Activated CD4-positive, alpha-beta memory T cell treated with anti-CD3 and anti-CD28 coated beads, Interleukin-2, amount 10 ng/mL, durations not matched to agents 7 days and 5 days (primary cell): ENCODE data around the gene PCNP. TPM values are rescaled to one million over a fixed set of nuclear protein-coding genes. Genes with fewer than 3 reads are reported as not detected.
"Not testable (repeated sequence)": the region's sequence is repeated elsewhere in the genome, so short reads cannot be mapped to it uniquely, and the experiment has no call there.

Experiments used
- CTCF ChIA-PET: fragments of 350-600 bp; sonication (Branson Sonifier 250); formaldehyde crosslinking; loops from one replicate; lab custom pipeline; 2021; ENCODE audit warnings: antibody characterized with exemption, inconsistent platforms; lab: Charles Lee
- POLR2A ChIA-PET: fragments of 350-600 bp; sonication (Branson Sonifier 250); formaldehyde crosslinking; loops from one replicate; lab custom pipeline; 2021; ENCODE audit warnings: antibody characterized with exemption; lab: Charles Lee
- DNase-seq: peaks from one replicate; pipeline ENCODE4 v3.0.0-alpha.2; 2020
- H3K27ac Mint-ChIP-seq: one replicate; pipeline ENCODE4 v1.8.0; 2021; ENCODE audit warnings: mild to moderate bottlenecking, mixed read lengths
- H3K27me3 Mint-ChIP-seq: one replicate; pipeline ENCODE4 v1.8.0; 2021; ENCODE audit warnings: mixed read lengths
- H3K36me3 Mint-ChIP-seq: one replicate; pipeline ENCODE4 v1.8.0; 2021; ENCODE audit warnings: low read depth, mixed read lengths
- H3K4me1 Mint-ChIP-seq: one replicate; pipeline ENCODE4 v1.8.0; 2021; ENCODE audit warnings: mixed read lengths
- H3K4me3 Mint-ChIP-seq: one replicate; pipeline ENCODE4 v1.8.0; 2021; ENCODE audit warnings: mild to moderate bottlenecking, mixed read lengths
- H3K9me3 Mint-ChIP-seq: one replicate; pipeline ENCODE4 v1.8.0; 2021; ENCODE audit warnings: mixed read lengths
- total RNA-seq, 2 experiments: library from RNA; stranded (reverse); gene quantifications; one replicate each; pipeline ENCODE4 v1.2.3, GENCODE V29; 2021

The PCNP gene
- total RNA-seq, 2 experiments from 2014 or later: 163 to 172 TPM

DNA sequence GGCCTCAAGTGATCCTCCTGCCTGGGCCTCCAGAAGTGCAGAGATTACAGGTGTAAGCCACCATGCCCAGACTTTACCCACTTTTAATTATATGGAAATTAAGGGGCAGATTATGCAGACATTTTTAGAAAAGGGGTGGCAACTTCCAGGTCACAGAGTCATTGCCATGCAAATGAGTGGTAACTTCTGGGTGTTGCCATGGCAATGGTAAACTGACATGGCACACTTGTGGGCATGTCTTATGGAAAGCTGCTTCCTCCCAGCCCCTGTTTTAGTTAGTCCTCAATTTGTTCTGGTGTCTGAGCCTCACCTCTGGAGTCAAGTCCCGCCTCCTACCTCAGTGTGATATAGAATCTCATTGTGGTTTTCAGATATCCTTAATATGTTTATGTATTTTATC, 49.7 kb downstream of the PCNP start:
- peaks cover 3% of the 10 kb centered on the region for H3K9me3 Mint-ChIP-seq
- CTCF ChIA-PET: no interaction called here

DNA sequence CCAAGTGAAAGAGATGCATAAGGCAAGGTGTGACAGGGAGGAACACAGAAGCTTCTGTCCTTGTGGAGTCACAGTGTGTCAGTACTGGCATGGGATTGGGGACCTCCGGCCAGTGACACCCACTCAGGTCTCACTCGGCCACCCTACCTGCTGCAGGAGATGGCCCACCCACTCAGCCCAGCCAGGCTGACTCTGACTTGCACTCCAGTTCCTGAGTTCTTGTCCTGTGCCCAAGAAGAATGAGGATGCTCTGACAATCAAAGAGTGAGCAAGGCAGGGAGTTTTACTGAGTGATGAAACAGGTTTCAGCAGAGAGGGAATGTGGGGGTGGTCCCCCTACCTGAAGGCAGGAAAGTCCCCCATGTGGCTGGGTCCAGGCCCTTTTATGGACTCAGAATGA, 50.9 kb downstream of the PCNP start:
- no peak overlapping the region for H3K4me3 Mint-ChIP-seq
- DNase-seq: no peak
- no peak overlapping the region for H3K27ac Mint-ChIP-seq
- H3K36me3 Mint-ChIP-seq: no peaks in the 10 kb centered on the region
- no peaks in the 10 kb centered on the region for H3K4me1 Mint-ChIP-seq
- H3K9me3 Mint-ChIP-seq: peaks cover 3% of the 10 kb centered on the region
- no peaks in the 10 kb centered on the region for H3K27me3 Mint-ChIP-seq
- ChIA-PET POLR2A (no interaction called here), CTCF (no interaction called here)

More for the DNA sequence above, 49.7 kb downstream of the PCNP start:
- Mint-ChIP-seq H3K4me1 (no peaks in the 10 kb centered on the region), H3K27ac (no peak overlapping the region), H3K36me3 (no peaks in the 10 kb centered on the region), H3K27me3 (no peaks in the 10 kb centered on the region), H3K4me3 (no peak overlapping the region)
- no peak for DNase-seq
- POLR2A ChIA-PET: no interaction called here

DNA sequence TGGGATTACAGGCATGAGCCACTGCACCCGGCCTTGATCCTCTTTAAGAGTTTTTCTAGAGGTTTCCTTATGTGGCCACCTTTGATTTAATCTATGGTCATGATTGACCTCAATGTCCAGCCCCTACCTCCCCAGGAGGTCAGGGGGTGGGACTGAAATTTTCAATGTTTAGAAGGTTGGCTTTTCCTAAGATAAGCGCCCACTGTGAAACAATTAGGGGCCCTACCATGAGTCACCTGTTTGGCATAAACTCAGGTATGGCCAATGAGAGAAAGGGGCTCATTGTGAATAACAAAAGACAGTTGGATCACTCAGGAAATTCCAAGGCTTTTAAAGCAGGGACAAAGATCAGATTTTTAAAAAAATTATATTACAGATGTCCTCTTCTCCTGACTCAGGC, 51.9 kb downstream of the PCNP start:
- Mint-ChIP-seq H3K36me3 (no peaks in the 10 kb centered on the region), H3K27me3 (no peaks in the 10 kb centered on the region), H3K27ac (no peak overlapping the region), H3K9me3 (peaks cover 3% of the 10 kb centered on the region), H3K4me3 (no peak overlapping the region), H3K4me1 (no peaks in the 10 kb centered on the region)
- ChIA-PET CTCF (no interaction called here), POLR2A (no interaction called here)
- DNase-seq: no peak

DNA sequence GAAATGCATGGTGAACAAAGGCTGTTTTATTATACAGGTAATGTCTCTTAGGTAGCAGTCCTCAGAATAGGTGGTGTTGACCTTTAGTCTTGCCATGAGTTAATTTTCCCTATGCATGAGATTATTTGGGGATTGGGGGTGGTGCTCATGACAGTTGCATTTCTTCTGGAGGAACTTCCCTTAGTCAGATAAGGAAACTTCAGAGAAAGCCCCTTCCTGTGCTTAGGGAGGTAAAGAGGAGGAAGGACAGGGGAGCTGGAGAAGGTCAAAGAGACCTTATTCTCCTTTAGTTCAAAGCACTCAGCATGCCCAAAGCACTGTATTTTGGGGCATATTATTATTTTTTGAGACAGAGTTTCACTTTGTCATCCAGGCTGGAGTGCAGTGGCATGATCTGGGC, 55.2 kb downstream of the PCNP start:
- Mint-ChIP-seq H3K4me3 (no peak overlapping the region), H3K36me3 (no peaks in the 10 kb centered on the region), H3K27me3 (no peaks in the 10 kb centered on the region), H3K4me1 (no peaks in the 10 kb centered on the region), H3K27ac (no peak overlapping the region), H3K9me3 (peaks cover 3% of the 10 kb centered on the region)
- no peak for DNase-seq
- CTCF ChIA-PET: no interaction called here
- POLR2A ChIA-PET: no interaction called here

DNA sequence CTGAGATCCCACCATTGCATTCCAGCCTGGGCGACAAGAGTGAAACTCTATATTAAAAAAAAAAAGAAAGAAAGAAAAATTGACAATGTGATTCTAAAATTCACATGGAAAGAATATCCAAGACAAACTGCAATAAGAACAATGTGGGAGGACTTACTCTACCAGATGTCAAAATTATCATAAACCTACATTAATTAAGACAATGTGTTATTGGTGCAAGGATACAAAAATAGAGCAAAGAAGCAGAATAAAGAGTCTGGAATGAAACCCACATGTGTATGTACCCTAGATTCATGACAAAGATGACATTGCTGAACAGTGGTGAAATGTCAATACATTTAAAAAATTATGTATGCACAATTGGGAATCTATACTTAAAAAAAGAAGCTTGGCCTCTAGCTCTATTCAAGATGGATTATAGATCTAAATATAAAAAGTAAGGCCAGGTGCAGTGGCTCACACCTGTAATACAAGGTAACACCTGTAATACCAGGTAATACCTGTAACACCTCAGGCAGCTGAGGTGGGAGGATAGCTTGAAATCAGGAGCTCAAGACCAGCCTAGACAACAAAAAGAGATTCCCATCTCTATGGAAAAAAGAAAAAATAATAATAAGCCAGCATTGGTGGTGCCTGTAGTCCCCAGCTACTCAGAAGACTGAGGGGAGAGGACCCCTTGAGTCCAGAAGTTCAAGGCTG, 57.3 kb downstream of the PCNP start:
- no peaks in the 10 kb centered on the region for H3K27me3 Mint-ChIP-seq
- CTCF ChIA-PET: no interaction called here
- no peaks in the 10 kb centered on the region for H3K4me1 Mint-ChIP-seq
- POLR2A ChIA-PET: interaction anchor here (1.0 to 1.3 kb wide), 3 partner anchors 12 to 93 kb away, joined by 3 to 4 read pairs (median 3); partner anchors contain the start of genes CEP97 and PCNP
- H3K27ac Mint-ChIP-seq: no peak overlapping the region
- no peak overlapping the region for H3K4me3 Mint-ChIP-seq
- H3K9me3 Mint-ChIP-seq: no peaks in the 10 kb centered on the region
- no peaks in the 10 kb centered on the region for H3K36me3 Mint-ChIP-seq
- DNase-seq: no peak

DNA sequence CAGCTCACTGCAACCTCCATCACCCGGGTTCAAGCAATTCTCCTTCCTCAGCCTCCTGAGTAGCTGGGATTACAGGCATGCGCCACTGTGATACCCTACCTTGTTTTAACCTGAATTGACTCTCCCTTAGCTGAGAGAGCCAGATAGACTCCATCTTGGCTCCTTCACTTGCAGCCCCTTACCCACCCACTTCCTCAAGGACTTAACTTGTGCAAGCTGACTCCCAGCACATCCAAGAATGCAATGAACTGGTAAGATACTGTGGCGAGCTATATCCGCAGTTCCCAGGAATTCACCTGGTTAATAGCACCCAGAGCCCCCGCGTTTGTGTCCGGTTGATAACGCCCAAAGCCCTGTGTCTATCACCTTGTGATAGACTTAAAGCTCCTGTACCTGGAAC, 58.0 kb downstream of the PCNP start:
- DNase-seq, H3K4me3 Mint-ChIP-seq, H3K27me3 Mint-ChIP-seq, H3K9me3 Mint-ChIP-seq, H3K36me3 Mint-ChIP-seq, H3K27ac Mint-ChIP-seq, H3K4me1 Mint-ChIP-seq, CTCF ChIA-PET: not testable (repeated sequence)
- POLR2A ChIA-PET: interaction anchor here (1.0 to 1.3 kb wide), 3 partner anchors 12 to 92 kb away, joined by 3 to 4 read pairs (median 3); partner anchors contain the start of genes CEP97 and PCNP

DNA sequence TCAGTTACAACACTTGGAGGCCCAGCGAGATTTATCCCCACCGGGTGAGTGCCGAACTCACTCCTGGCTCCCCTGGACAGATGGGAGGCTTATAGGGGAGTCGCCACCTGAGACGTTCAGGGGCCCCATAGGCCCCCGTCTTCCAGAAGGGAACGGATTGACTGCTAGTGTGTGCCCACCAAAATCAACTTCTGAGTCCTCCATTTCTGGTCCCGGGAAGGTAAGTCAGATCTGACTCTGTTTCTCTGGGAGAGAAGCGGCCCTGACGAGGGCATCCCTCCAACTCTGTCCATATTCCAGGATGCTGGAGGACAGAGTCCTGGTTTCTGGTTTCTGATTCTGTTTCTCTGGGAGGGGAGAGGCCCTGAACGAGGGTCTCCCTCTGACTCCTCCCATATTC, 58.6 kb downstream of the PCNP start:
- ChIA-PET POLR2A (interaction anchor here (1.3 kb wide), 1 partner anchor 92 kb away, joined by 3 read pairs; the partner anchor contains the start of gene CEP97), CTCF (no interaction called here)
- Mint-ChIP-seq H3K4me1 (no peaks in the 10 kb centered on the region), H3K4me3 (no peak overlapping the region), H3K27me3 (no peaks in the 10 kb centered on the region), H3K9me3 (no peaks in the 10 kb centered on the region), H3K27ac (no peak overlapping the region), H3K36me3 (no peaks in the 10 kb centered on the region)
- no peak for DNase-seq

DNA sequence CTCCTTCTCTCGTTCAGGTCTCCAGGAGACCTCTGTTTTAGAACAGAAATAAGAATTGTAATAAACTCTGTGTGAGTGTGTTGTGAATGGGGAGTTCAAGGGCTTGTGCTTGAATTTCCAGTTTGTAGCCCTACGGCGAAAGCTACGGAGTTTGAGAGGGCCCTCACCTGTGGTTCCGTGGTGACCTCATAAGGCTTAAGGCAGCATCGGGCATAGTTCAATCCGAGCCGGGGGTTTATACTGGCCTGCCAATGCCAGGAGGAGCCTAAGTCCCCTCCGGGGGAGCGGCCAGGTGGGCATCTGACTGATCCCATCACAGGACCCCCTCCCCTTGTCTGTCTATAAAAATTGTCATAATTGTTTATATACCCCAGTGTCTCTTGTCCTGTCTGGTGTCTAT, 59.2 kb downstream of the PCNP start:
- ChIA-PET CTCF (no interaction called here), POLR2A (no interaction called here)
- Mint-ChIP-seq H3K36me3 (no peaks in the 10 kb centered on the region), H3K4me3 (no peak overlapping the region), H3K4me1 (no peaks in the 10 kb centered on the region), H3K27ac (no peak overlapping the region), H3K9me3 (no peaks in the 10 kb centered on the region), H3K27me3 (no peaks in the 10 kb centered on the region)
- no peak for DNase-seq

DNA sequence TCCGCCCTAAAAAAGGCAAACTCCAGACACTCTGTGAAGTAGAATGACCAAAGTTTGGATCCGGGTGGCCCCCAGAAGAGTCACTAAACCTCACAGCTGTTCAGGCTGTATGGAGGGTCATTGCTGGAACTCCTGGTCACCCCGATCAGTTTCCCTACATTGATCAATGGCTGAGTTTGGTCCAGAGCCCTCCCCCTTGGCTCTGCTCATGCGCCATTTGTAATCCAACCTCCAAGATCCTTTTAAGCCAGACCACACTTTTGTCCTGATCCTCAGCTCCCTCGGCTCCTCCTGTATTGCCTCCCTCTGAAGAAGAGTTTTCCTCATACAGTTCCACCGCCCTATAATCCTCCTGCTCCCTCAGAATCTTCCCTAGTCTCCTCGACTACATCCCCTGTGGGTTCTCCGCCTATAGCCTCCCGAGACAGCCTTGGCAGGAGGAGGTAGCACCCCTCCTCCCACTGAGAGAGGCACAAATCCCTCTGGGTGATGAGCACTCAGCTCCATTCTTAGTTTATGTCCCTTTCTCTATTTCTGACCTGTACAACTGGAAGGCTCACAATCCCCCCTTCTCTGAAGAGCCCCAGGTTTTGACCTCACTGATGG, 60.7 kb downstream of the PCNP start:
- Mint-ChIP-seq H3K4me3 (no peak overlapping the region), H3K4me1 (no peaks in the 10 kb centered on the region), H3K36me3 (no peaks in the 10 kb centered on the region), H3K27me3 (no peaks in the 10 kb centered on the region), H3K9me3 (no peaks in the 10 kb centered on the region), H3K27ac (no peak overlapping the region)
- DNase-seq: no peak
- CTCF ChIA-PET: interaction anchor here (0.9 kb wide), 1 partner anchor 563 kb away, joined by 3 read pairs; no protein-coding TSS in a partner anchor
- POLR2A ChIA-PET: interaction anchor here (0.6 kb wide), 1 partner anchor 61 kb away, joined by 3 read pairs; the partner anchor contains the start of gene PCNP

DNA sequence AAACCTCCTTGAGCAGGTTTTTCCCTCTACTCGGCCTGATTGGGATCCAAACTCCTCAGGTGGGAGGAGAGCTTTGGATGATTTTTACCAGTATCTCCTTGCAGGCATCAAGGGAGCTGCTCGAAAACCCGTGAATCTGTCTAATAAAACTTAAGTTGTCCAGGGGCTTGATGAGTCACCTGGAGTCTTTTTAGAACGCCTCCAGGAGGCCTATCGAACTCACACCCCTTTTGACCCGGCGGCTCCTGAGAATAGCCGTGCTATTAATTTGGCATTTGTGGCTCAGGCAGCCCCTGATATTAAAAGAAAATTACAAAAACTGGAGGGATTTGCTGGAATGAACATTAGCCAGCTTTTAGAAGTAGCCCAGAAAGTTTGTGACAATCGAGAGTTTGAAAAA, 61.4 kb downstream of the PCNP start:
- Mint-ChIP-seq H3K27ac (no peak overlapping the region), H3K4me1 (no peaks in the 10 kb centered on the region), H3K9me3 (no peaks in the 10 kb centered on the region), H3K4me3 (no peak overlapping the region), H3K36me3 (no peaks in the 10 kb centered on the region), H3K27me3 (no peaks in the 10 kb centered on the region)
- CTCF ChIA-PET: interaction anchor here (0.9 kb wide), 2 partner anchors 563 to 565 kb away, joined by 3 read pairs; no protein-coding TSS in a partner anchor
- POLR2A ChIA-PET: no interaction called here
- no peak for DNase-seq

DNA sequence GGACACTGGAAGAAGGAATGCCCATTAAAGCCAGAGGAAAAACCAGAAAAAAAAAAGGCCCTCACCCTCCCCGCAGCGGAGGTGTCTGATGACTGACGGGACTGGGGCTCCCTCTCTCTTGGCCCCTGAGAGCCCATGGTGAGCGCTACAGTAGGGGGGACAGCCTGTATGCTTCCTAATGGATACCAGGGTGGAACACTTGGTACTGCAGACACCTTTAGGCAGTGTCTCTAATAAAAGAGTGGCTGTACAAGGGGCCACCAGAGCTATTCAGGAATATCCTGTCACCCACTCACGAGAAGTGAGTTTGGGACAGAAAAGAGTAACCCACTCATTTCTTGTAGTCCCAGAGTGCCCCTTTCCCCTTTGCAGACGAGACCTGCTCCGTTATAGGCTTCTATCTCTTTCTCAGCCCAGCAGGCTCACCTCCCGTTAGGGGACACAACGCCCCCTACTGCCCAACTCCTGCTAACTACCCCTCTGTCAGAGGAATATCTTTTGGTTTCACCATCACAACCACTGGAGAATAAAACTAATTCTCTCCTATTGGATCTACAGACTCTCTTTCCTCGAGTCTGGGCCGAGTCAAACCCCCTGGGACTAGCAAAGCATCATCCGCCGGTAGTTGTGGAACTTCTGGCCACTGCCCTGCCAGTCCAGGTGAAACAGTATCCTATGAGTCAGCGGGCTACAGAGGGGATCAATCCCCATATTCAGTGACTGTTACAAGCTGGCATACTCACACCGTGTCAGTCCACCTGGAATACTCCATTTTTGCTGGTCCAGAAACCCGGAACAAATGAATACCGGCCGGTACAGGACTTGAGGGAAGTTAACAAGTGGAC, 62.2 kb downstream of the PCNP start:
- Mint-ChIP-seq H3K4me1 (no peaks in the 10 kb centered on the region), H3K36me3 (no peaks in the 10 kb centered on the region), H3K27ac (no peak overlapping the region), H3K9me3 (no peaks in the 10 kb centered on the region), H3K4me3 (no peak overlapping the region), H3K27me3 (no peaks in the 10 kb centered on the region)
- DNase-seq: peak; percentile 80
- CTCF ChIA-PET: interaction anchor here (0.9 kb wide), 1 partner anchor 566 kb away, joined by 3 read pairs; no protein-coding TSS in a partner anchor
- POLR2A ChIA-PET: no interaction called here

DNA sequence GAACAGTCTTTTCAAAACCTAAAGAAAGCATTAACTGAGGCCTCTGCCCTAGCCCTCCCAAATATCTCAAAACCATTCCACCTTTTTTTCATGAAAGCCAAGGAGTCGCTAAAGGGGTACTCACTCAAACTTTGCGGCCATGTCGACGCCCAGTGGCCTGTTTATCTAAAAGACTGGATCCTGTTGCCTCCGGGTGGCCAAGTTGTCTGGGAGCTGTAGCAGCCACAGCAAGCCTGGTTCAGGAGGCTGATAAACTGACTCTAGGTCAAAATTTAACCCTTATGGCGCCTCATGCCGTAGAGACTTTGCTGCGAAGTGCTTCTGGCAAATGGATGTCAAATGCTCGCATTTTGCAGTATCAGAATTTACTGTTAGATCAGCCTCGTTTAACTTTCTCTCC, 63.5 kb downstream of the PCNP start:
- H3K27me3 Mint-ChIP-seq: no peaks in the 10 kb centered on the region
- H3K4me3 Mint-ChIP-seq: no peak overlapping the region
- no peak for DNase-seq
- H3K9me3 Mint-ChIP-seq: no peaks in the 10 kb centered on the region
- POLR2A ChIA-PET: no interaction called here
- no peaks in the 10 kb centered on the region for H3K4me1 Mint-ChIP-seq
- no peaks in the 10 kb centered on the region for H3K36me3 Mint-ChIP-seq
- CTCF ChIA-PET: interaction anchor here (1.7 kb wide), 1 partner anchor 12 kb away, joined by 5 read pairs; no protein-coding TSS in a partner anchor
- H3K27ac Mint-ChIP-seq: no peak overlapping the region

DNA sequence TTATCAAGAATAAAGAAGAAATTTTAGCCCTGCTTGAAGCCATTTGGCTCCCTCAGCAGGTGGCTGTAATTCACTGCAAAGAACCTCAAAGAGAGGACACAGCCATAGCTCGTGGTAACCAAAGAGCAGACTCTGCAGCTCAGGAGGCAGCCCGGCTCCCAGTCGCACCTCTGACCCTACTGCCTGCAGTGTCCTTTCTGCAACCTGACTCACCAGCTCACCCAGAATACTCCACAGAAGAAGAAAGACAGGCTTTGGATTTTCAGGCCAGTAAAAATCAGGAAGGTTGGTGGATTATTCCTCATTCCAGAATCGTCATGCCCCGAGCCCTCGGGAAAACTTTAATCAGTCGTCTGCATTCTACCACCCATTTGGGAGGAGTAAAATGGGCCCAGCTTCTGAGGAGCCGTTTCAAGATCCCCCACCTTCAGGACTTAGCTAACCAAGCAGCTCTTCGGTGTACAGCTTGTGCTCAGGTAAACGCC, 64.3 kb downstream of the PCNP start:
- no peak for DNase-seq
- Mint-ChIP-seq H3K4me1 (peaks cover 3% of the 10 kb centered on the region), H3K36me3 (no peaks in the 10 kb centered on the region), H3K4me3 (no peak overlapping the region), H3K27me3 (no peaks in the 10 kb centered on the region), H3K27ac (no peak overlapping the region), H3K9me3 (no peaks in the 10 kb centered on the region)
- ChIA-PET POLR2A (no interaction called here), CTCF (interaction anchor here (0.6 to 1.7 kb wide), 3 partner anchors 11 to 900 kb away, joined by 3 to 5 read pairs (median 4); no protein-coding TSS in a partner anchor)
